ENCODE data around the gene GH2. TPM values are rescaled to one million over a fixed set of nuclear protein-coding genes. Genes with fewer than 3 reads are reported as not detected.
"Not testable (repeated sequence)": the region's sequence is repeated elsewhere in the genome, so short reads cannot be mapped to it uniquely, and the experiment has no call there.

The GH2 gene
- total RNA-seq, 1 donor from 2014 or later: not detected

DNA sequence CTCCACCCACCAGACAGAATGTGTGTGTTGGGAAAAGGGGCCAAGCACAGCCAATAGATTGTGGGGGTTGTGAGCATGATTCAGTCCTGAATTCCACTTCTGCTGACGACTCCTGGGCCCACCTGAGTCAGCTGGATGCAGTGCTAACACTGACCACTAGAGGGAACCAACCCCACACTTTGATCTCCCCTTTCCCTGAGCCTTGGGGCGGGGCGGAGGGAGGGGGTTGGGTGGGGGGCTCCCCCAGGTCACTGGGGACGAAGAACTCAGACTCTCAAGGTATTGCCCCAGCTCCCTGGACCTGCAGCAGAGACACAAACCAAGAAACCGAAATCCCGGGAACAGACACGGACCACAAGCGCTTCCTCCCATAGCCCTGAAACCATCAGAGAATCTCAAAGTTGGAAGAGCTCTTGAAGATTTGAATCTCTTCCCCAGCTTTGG is 29.9 kb upstream of the GH2 start:
- intact Hi-C loops (cut with micrococcal nuclease): loop anchor here (2.0 kb wide), 1 partner anchor 221 kb away; no protein-coding TSS in a partner anchor

DNA sequence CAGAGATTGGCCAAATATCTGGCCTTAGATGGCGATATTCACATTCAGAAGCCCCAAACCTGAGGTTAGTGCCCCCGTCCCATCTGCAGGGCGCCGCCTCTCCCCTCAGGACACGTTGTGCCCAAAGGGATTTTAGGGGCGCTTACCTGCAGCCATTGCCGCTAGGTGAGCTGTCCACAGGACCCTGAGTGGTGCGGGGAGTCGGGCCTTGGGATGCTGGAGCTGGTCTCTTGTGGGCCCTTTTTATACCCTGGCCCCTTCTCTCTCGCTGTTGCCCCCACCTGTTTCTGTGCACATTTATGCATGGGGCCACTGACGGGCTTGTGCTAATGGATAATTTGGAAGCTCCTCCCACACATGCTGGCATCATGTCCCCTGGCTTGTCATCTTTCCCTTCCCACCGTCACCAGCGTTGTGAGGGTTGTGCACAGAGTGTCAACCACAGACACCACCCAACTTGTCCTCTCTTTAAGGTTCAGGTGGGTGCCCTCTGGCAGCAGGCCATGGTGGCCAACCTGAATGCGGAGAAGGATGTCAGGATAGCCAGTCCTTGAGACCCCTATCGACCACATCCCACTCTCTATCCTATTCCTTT is 29.4 kb upstream of the GH2 start, which contains the start of gene CSHL1:
TSS of gene CSHL1 (minus strand) at position 218 of the 595 bp plus-strand sequence. CDS start at position 156, 62 bp downstream.
- intact Hi-C loops (cut with micrococcal nuclease): loop anchor here (2.0 kb wide), 1 partner anchor 222 kb away; no protein-coding TSS in a partner anchor

DNA sequence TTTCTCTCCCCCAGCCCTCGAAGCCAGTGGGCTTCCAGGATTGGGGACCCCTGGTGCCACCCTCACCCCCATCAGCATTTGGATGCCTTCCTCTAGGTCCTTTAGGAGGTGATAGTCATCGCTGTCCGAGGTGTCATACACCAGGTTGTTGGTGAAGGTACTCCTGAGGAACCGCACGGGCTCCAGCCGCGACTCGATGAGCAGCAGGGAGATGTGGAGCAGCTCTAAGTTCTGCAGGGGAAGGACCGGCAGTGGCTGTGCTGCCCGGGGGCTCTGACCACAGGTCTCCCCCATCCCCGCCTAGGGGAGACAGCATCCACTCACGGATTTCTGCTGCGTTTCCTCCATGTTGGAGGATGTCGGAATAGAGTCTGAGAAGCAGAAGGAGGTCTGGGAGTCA is 28.4 kb upstream of the GH2 start:
- intact Hi-C loops (cut with micrococcal nuclease): loop anchor here (2.0 kb wide), 1 partner anchor 223 kb away; no protein-coding TSS in a partner anchor

DNA sequence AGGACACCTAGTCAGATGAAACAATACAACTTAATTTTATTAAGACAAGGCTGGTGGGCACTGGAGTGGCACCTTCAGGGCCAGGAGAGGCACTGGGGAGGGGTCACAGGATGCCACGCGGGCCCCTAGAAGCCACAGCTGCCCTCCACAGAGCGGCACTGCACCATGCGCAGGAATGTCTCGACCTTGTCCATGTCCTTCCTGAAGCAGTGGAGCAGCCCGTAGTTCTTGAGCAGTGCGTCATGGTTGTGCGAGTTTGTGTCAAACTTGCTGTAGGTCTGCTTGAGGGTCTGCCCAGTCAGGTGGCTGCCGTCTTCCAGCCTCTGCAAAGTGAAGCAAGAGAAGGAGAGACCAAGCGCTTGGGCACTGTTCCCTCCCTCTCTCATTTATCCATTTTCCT is 27.8 kb upstream of the GH2 start:
- intact Hi-C loops (cut with micrococcal nuclease): not testable (repeated sequence)

DNA sequence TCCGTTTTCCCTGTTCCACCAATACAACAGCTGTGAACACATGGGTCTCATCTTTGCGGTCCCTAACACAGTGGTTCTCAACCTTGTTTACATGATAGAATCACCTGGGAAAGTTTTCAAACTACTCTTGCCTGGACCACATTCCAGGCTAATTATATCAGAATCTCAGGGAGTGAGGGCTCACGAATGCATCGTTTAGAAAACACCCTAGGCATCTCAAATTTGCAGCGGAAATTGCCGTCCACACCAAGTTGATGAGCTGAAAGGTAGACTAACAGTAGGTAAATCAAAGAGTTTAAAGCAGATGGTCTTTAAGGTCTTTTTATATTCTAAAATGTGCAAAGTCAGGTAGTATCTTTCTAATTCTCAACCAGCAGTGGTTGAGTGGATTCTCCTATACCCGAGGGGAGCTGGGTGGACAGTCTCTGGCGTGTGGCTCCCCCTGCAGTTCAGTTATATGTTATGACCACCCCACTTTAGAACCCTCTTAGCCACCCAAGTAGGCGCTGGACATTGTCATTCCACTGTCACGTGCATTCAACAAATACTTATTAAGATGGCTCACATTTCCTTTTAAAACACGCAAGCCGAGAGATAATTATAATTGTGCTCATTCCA is 25.5 kb upstream of the GH2 start:
- intact Hi-C loops (cut with micrococcal nuclease): not testable (repeated sequence)

DNA sequence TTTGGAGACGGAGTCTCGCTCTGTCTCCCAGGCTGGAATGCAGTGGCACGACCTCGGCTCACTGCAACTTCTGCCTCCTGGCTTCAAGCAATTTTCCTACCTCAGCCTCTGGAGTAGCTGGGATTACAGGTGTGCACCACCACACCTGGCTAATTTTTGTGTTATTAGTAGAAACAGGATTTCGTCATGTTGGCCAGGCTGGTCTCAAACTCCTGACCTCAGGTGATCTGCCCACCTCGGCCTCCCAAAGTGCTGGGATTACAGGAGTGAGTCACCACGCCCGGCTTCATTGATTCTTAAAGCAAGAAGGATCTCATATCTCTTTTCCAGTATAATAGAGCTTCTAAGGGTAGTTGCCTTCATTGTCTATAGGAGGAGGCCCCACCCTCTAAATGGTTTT is 23.1 kb upstream of the GH2 start:
- intact Hi-C loops (cut with micrococcal nuclease): not testable (repeated sequence)

DNA sequence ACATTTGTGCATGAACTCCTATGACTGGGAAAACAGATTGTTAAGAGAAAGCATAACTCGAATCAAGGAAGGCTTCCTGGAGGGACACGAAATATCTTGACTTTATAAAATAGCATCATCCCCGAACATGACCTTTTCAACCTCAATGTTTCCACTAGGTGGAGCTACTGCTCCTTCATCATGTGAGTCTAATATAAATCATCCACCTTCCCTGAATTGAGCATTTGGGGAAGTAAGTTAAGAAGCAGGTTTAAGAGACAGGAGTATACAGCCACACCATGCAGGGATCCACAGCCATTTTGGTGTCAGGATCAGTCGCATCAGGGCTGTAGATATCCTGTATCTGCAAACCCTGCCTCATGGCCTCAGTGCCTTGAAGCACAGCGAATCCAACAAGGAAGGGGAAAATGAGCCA is 22.1 kb upstream of the GH2 start:
- intact Hi-C loops (cut with micrococcal nuclease): not testable (repeated sequence)

DNA sequence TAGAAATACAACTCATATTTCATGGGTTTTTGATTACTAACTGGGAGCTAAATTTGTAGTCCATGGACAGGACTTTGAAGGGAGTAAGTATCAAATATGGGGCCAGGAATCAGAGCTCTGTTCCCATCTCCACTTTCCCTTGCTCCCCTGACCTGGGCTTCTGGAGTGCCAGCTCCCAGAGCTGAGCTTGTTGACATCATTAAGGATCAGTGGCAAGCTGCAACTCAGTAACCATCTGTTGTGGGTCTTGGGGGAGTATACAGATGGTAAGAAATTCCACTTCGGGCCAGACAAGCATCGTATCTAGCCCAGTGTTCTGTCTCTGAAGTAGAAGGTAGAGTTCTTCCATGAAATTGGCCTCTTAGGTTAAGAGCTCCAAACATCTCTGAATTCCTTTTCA is 20.2 kb upstream of the GH2 start:
- intact Hi-C loops (cut with micrococcal nuclease): not testable (repeated sequence)

DNA sequence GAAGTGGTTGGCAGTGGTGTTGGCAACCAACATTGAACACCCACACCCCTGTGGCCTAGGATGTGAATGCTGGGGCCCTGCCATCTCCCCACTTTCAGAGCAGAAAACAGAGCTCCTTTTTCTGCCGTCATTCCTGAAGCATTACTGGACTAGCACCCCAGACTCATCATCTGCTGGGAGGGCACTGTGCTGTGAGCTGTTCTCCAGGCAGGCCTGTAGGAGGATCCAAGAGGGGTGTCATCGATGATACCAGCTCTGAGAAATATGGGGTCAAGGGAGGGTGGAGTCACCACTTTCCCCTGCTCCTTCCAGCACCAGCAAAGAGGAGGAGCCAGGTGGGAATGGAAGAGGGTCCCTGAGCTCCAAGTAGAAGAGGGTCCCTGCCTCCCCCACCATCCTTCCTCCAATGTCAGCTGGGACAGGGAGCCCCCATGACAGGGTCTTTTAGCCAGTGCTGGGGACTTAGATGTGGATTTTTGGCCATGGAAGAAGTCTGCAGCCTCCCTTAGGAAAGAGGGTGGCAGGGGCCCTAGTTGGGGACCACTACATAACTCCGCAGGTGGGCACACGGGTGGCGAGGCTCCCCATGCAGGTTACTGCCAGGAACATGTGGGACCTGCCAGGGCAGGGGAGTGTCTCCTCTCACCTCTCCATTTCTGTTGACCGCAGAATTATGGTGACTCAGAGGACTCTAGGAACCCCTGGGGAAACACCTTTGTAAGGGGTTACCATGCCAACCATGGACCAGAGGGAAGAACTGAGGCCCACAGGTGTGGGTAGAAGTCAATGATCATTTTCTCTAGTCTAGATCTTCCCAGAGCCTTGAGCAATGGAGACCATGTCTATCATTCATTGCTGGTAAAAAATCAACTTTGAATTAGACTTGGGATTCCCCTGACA is 17.4 kb upstream of the GH2 start:
- intact Hi-C loops (cut with micrococcal nuclease): not testable (repeated sequence)

DNA sequence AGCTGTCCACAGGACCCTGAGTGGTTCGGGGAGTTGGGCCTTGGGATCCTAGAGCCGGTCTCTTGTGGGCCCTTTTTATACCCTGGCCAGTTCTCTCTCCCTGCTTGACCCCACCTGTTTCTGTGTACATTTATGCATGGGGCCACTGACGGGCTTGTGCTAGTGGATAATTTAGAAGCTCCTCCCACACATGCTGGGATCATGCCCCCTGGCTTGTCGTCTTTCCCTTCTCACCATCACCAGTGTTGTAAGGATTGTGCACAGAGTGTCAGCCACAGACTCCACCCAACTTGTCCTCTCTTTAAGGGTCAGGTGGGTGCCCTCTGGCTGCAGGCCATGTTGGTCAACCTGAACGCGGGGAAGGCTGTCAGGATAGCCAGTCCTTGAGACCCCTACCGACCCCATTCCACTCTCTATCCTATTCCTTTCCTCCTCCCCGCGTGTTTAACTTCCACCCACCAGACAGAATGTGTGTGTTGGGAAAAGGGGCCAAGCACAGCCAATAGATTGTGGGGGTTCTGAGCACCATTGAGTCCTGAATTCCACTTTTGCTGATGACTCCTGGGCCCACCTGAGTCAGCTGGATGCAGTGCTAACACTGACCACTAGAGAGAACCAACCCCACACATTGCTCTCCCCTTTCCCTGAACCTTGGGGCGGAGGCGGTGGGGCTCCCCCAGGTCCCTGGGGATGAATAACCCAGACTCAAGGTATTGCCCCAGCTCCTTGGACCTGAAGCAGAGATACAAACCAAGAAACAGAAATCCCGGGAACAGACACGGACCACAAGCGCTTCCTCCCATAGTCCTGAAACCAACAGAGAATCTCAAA is 15.0 kb upstream of the GH2 start, which contains the start of gene CSH1:
TSS of gene CSH1 (minus strand) at position 51 of the 831 bp plus-strand sequence. CDS start 63 bp downstream, outside the sequence.
- intact Hi-C loops (cut with micrococcal nuclease): not testable (repeated sequence)

DNA sequence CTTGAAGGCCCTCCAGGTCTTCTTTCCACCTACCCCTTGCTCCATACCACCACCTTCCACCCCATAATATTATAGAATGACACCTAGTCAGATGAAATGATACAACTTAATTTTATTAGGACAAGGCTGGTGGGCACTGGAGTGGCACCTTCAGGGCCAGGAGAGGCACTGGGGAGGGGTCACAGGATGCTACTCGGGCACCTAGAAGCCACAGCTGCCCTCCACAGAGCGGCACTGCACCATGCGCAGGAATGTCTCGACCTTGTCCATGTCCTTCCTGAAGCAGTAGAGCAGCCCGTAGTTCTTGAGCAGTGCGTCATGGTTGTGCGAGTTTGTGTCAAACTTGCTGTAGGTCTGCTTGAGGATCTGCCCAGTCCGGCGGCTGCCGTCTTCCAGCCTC is 13.1 kb upstream of the GH2 start:
- intact Hi-C loops (cut with micrococcal nuclease): not testable (repeated sequence)

DNA sequence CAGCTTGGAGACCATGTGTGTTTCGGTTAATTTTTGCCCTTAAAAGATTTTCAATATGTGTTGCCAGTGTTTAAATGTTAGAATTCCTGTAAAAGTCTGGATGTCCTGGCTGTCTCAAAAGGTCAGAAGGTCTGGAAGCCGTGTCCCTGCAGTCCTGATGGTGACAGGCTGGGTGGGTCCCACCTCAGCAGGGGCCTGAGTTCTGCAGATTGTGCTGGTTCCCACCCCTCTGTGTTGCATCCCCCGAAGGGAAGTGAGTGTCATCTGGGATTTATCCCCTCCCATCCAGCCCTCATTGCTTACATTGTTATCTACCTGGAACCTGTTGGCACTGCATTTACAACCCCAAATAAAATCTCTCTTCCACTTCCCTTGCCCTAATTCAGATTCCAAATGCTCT is 12.3 kb upstream of the GH2 start:
- intact Hi-C loops (cut with micrococcal nuclease): not testable (repeated sequence)

DNA sequence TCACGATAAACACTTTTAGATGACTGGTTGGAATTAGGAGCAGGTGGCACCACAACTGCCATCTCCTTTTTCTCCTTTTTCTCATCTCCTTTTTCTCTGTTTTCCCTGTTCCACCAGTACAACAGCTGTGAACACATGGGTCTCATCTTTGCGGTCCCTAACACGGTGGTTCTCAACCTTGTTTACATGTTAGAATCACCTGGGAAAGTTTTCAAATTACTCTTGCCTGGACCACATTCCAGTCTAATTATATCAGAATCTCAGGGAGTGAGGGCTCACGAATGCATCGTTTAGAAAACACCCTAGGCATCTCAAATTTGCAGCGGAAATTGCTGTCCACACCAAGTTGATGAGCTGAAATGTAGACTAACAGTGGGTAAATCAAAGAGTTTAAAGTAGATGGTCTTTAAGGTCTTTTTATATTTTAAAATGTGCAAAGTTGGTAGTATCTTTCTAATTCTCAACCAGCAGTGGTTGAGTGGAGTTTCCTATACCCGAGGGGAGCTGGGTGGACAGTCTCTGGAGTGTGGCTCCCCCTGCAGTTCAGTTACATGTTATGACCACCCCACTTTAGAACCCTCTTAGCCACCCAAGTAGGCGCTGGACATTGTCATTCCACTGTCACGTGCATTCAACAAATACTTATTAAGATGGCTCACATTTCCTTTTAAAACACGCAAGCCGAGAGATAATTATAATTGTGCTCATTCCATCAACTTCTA is 10.7 kb upstream of the GH2 start:
- intact Hi-C loops (cut with micrococcal nuclease): not testable (repeated sequence)

DNA sequence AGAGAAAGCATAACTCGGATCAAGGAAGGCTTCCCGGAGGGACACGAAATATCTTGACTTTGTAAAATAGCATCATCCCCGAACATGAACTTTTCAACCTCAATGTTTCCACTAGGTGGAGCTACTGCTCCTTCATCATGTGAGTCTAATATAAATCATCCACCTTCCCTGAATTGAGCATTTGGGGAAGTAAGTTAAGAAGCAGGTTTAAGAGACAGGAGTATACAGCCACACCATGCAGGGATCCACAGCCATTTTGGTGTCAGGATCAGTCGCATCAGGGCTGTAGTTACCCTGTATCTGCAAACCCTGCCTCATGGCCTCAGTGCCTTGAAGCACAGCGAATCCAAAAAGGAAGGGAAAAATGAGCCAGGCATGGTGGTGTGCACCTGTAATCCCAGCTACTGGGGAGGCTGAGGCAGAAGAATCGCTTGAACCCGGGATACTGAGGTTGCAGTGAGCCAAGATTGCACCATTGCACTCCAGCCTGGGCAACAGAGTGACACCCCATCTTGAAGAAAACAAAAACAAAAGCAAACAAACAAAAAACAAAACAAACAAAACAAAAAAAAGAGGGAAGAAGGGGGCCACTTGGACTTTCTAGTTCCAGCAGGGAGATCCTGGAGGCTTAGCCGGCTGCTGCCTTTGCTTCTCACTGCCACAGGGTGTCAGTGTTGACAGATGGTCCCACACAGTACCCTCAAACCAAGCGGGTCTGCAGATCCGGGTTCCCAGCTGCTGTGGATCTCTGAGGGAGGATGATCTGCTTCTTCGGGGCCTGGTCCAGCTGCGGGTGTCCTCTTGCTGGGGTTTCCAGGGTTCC is 7.5 kb upstream of the GH2 start:
- intact Hi-C loops (cut with micrococcal nuclease): not testable (repeated sequence)

DNA sequence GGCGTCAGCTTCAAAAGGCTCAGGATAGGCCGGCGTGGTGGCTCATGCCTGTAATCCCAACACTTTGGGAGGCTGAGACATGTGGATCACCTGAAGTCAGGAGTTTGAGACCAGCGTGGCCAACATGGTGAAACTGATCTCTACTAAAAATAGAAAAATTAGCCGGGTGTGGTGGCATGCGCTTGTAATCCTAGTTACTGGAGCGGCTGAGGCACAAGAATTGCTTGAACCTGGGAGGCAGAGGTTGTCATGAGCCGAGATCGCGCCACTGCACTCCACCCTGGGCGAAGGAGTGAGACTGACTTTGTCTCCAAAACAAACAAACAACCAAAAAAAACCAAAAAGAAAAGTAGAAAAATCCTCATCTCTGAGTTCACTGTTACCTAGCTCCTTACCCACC is 3.4 kb upstream of the GH2 start:
- intact Hi-C loops (cut with micrococcal nuclease): not testable (repeated sequence)

DNA sequence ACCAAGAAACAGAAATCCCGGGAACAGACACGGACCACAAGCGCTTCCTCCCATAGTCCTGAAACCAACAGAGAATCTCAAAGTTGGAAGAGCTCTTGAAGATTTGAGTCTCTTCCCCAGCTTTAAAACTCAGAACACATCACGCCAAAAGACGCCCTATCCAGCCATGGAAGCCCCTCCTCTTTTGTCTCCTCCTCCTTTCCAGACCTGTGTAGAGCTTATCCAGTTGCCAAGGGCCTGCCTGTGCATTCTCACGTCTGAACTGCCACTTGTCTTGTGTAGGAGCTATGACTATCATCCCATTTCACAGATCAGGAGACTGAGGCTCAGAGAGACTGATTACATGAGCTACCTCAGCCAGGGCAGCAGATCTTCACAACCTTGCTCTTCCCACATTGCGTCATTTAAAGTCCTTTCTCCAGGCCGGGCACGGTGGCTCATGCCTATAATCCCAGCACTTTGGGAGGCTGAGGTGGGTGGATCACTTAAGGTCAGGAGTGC is 932 bp upstream of the GH2 start:
- intact Hi-C loops (cut with micrococcal nuclease): not testable (repeated sequence)

DNA sequence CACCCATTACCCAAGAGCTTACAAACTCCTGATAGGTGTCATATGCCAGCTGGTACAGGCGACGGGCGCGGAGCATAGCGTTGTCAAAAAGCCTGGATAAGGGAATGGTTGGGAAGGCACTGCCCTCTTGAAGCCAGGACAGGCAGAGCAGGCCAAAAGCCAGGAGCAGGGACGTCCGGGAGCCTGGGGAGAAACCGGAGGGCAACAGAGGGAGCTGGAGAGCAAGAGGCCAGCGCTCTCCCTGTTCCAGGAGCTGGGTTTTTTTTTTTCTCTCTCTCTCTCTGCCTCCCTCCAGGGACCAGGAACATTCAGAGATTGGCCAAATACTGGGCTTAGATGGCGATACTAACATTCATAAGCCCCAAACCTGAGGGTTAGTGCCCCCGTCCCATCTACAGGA is 407 bp downstream of the GH2 start:
- intact Hi-C loops (cut with micrococcal nuclease): not testable (repeated sequence)

DNA sequence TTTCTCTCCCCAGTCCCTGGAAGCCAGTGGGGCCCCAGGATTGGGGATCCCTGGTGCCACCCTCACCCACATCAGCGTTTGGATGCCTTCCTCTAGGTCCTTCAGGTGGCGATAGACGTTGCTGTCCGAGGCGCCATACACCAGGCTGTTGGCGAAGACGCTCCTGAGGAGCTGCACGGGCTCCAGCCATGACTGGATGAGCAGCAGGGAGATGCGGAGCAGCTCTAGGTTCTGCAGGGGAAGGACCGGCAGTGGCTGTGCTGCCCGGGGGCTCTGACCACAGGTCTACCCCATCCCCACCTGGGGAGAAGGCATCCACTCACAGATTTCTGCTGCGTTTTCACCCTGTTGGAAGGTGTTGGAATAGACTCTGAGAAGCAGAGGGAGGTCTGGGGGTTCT is 1.0 kb downstream of the GH2 start:
- intact Hi-C loops (cut with micrococcal nuclease): no loop called here

DNA sequence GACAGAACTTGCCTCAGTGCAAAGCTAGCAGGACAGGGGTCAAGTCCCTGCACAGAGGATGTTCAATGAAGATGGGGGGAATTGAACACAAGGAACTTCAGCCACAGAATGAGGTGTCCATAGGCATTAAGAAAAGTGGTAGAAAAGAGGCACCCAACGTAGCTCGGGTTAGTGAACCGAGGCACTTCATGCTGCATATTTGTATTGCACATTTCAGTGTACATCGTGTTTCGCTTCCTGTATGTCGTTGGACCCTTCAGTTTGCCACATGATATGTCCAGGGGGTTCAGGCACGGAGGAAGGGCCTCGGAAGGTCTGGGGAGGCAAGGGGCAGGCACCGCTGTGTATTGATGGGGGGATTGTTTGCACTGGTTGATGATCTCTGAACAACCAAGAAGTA is 3.3 kb downstream of the GH2 start:
- intact Hi-C loops (cut with micrococcal nuclease): not testable (repeated sequence)

Measured in T-helper 1 cell treated with Interleukin-12 subunit alpha and Interleukin-12 subunit beta and Interleukin-4 antibody, amounts not matched to agents 30 ng/mL and 1 ng/mL, for 36 hours (primary cell).